Measurements from ENCODE around the gene SPARCL1.
A peak's percentile ranks its signal among the peaks of the same experiment; 100 is the strongest.

SPARCL1 gene

GRCh38 chr4:87442889-87443288 is 86.3 kb downstream of the SPARCL1 start:
- Mint-ChIP-seq H3K27ac (no peak overlapping the region), H3K27me3 (ENCODE audit: low read depth, poor library complexity) (no peaks in the 10 kb centered on the region)
- no peak for DNase-seq

GRCh38 chr4:87433342-87433741 is 95.8 kb downstream of the SPARCL1 start:
- TF ChIP-seq CTCF (IDR thresholded peaks at IDR 0.05) = no peak
- no peaks in the 10 kb centered on the region for H3K4me1 Mint-ChIP-seq
- no peaks in the 10 kb centered on the region for H3K9me3 Mint-ChIP-seq
- H3K36me3 Mint-ChIP-seq (ENCODE audit: low read depth) = peaks cover 38% of the 10 kb centered on the region
- H3K27ac Mint-ChIP-seq = no peak overlapping the region
- H3K4me3 Mint-ChIP-seq = no peak overlapping the region
- DNase-seq = no peak
- no peaks in the 10 kb centered on the region for H3K27me3 Mint-ChIP-seq (ENCODE audit: low read depth, poor library complexity)

More at GRCh38 chr4:87442889-87443288, 86.3 kb downstream of the SPARCL1 start:
- H3K4me1 Mint-ChIP-seq = no peaks in the 10 kb centered on the region
- no peaks in the 10 kb centered on the region for H3K9me3 Mint-ChIP-seq
- no peak for TF ChIP-seq CTCF (IDR thresholded peaks at IDR 0.05)
- peaks cover 70% of the 10 kb centered on the region for H3K36me3 Mint-ChIP-seq (ENCODE audit: low read depth)
- H3K4me3 Mint-ChIP-seq = no peak overlapping the region

GRCh38 chr4:87430038-87430437 is 99.1 kb downstream of the SPARCL1 start:
- DNase-seq = no peak
- Mint-ChIP-seq H3K27me3 (ENCODE audit: low read depth, poor library complexity) (no peaks in the 10 kb centered on the region), H3K9me3 (no peaks in the 10 kb centered on the region), H3K4me3 (no peak overlapping the region), H3K27ac (no peak overlapping the region), H3K36me3 (ENCODE audit: low read depth) (peaks cover 15% of the 10 kb centered on the region), H3K4me1 (peaks cover 6% of the 10 kb centered on the region)
- TF ChIP-seq CTCF (IDR thresholded peaks at IDR 0.05) = no peak

GRCh38 chr4:87428979-87429378 is 100.2 kb downstream of the SPARCL1 start:
- Mint-ChIP-seq H3K4me3 (no peak overlapping the region), H3K4me1 (peaks cover 15% of the 10 kb centered on the region), H3K36me3 (ENCODE audit: low read depth) (peaks cover 15% of the 10 kb centered on the region), H3K27ac (no peak overlapping the region), H3K9me3 (no peaks in the 10 kb centered on the region), H3K27me3 (ENCODE audit: low read depth, poor library complexity) (no peaks in the 10 kb centered on the region)
- DNase-seq = no peak
- no peak for TF ChIP-seq CTCF (IDR thresholded peaks at IDR 0.05)

GRCh38 chr4:87427518-87427868 is 101.7 kb downstream of the SPARCL1 start:
- DNase-seq = no peak
- no peak for TF ChIP-seq CTCF (IDR thresholded peaks at IDR 0.05)
- Mint-ChIP-seq H3K27me3 (ENCODE audit: low read depth, poor library complexity) (no peaks in the 10 kb centered on the region), H3K4me3 (no peak overlapping the region), H3K9me3 (no peaks in the 10 kb centered on the region), H3K4me1 (peaks cover 30% of the 10 kb centered on the region), H3K36me3 (ENCODE audit: low read depth) (peaks cover 10% of the 10 kb centered on the region), H3K27ac (peak overlapping the region; percentile 49)

- Mint-ChIP-seq H3K4me3 (no peak overlapping the region), H3K27ac (no peak overlapping the region), H3K36me3 (ENCODE audit: low read depth) (peaks cover 10% of the 10 kb centered on the region), H3K27me3 (ENCODE audit: low read depth, poor library complexity) (no peaks in the 10 kb centered on the region), H3K4me1 (peaks cover 35% of the 10 kb centered on the region), H3K9me3 (peaks cover 3% of the 10 kb centered on the region)
- no peak for TF ChIP-seq CTCF (IDR thresholded peaks at IDR 0.05)
- DNase-seq = no peak
These were observed 102.2 kb downstream of the SPARCL1 start for GRCh38 chr4:87426865-87427517.
